K562 (cell line): ENCODE data around the gene ZNF829. TPM values are rescaled to one million over a fixed set of nuclear protein-coding genes. Genes with fewer than 3 reads are reported as not detected.

Source experiments
- AFF1 ChIP-seq, 2 experiments: fragments of 450-650 bp; IDR thresholded peaks; 2 replicates each; pipeline ENCODE4 v1.6.1; 2018; ENCODE audit warnings: mild to moderate bottlenecking in 2 of 2, low read depth in 1 of 2; ENCODE audit not compliant: partially characterized antibody in 2 of 2
- BRD9 ChIP-seq: fragments of 450-650 bp; IDR thresholded peaks from 2 replicates; pipeline ENCODE4 v1.6.1; 2018; ENCODE audit warnings: low read depth; ENCODE audit not compliant: partially characterized antibody
- CREB5 ChIP-seq: fragments of 250-450 bp; sonication (Bioruptor Pico); IDR thresholded peaks from 2 replicates; pipeline ENCODE4 v1.5.0; 2020; ENCODE audit warnings: mild to moderate bottlenecking
- FUS ChIP-seq: fragments of 200-400 bp; formaldehyde crosslinking; optimal IDR thresholded peaks from 2 replicates; pipeline ENCODE3; 2017; ENCODE audit warnings: low read depth, low read length
- L3MBTL2 ChIP-seq: fragments of 450-650 bp; IDR thresholded peaks from 2 replicates; pipeline ENCODE4 v1.6.1; 2016; ENCODE audit warnings: mild to moderate bottlenecking, moderate library complexity
- MLX ChIP-seq, 2 experiments: fragments of 450-650 bp in 1 of 2; sonication (generic) in 1 of 2; formaldehyde crosslinking; conservative IDR thresholded peaks; 2 replicates each; pipeline versions ENCODE4 v1.4.0 to v1.8.1; 2020 to 2022; ENCODE audit warnings: mild to moderate bottlenecking in 1 of 2, missing genetic modification reagents in 1 of 2
- SREBF2 ChIP-seq: sonication (generic); formaldehyde crosslinking; IDR thresholded peaks from 2 replicates; pipeline ENCODE4 v1.4.0; 2020; ENCODE audit warnings: mild to moderate bottlenecking, missing genetic modification reagents
- ZNF318 ChIP-seq, 2 experiments: fragments of 450-650 bp; IDR thresholded peaks; 2 replicates each; pipeline ENCODE4 v1.6.1; 2016; ENCODE audit warnings: mild to moderate bottlenecking in 2 of 2, borderline replicate concordance in 1 of 2, low read depth in 1 of 2, moderate library complexity in 1 of 2
- ZNF449 ChIP-seq: fragments of 250-450 bp; sonication (Bioruptor Pico); IDR thresholded peaks from 2 replicates; pipeline ENCODE4 v1.8.0; 2022; ENCODE audit warnings: moderate library complexity, mild to moderate bottlenecking, inconsistent platforms
- polyA plus RNA-seq, 8 experiments: library from polyadenylated mRNA; depleted of rRNA in 4 of 8; stranded (reverse) in 5 of 8; unstranded in 3 of 8; fragments of >200 nt; fragmentation: Nextera tagmentation in 2 of 8; fragmentation: Illumina TruSeq in 1 of 8; extraction: Ambion mirVana in 2 of 8; extraction: Trizol in 1 of 8; gene quantifications; 2 replicates each; pipeline versions ENCODE4 v1.2.1 to v1.2.3, GENCODE V29; 2011 to 2014; ENCODE audit warnings: inconsistent platforms in 1 of 8, missing spikeins in 1 of 8
- total RNA-seq, 7 experiments: library from RNA; depleted of rRNA in 6 of 7; stranded (reverse); fragments of >200 nt in 6 of 7; fragmentation: Illumina TruSeq in 2 of 7; extraction: Trizol in 2 of 7; gene quantifications; 2 replicates each; pipeline versions ENCODE4 v1.2.1 to v1.2.3, GENCODE V29; 2011 to 2021; ENCODE audit warnings: low replicate concordance in 1 of 7

The ZNF829 gene
- total and polyA plus RNA-seq, 9 of the 15 experiments (the other 6 are each of a cell fraction or from before 2014, with no cell fraction given) = 0.02 to 0.14 (median 0.06) TPM; not detected in 1

DNA sequence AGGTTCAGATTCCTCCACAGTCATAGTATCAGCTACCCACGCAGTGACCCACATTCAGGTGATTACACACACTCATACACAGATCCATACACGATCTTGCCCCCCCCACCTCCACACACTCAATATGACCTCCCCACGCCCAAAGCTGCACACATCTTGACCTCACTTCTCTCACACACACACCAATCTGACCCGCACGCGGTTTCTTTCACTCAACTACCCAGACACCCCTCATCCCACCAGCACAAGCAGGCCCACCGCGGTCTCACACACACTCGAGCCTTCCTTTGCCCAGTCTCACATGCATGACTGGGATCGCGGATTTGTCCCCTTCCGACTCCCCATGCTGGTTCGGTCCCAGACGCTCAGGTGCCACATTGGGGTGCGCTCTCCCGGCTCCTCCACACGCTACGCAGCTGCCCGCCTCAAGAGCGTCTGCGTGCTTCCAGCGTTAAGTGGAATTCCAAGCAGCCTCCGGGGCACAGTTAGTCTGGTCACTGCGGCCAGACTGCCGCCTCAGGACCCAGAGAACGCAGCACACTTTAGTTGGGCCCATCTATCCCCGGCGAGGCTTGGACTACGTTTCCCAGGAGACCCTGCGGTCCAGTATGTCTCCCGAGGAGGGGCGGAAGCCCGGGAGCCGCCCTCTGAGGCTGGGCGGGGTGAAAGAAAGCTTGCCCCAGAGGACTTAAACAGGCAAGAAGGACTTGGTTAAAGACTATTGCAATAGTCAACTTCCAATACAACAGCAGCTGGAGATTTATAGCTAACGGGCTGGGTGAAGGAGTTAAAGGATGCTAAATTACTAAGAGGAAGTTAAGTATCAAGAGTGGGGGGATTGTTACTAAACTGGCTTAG lies 66.2 kb downstream of the ZNF829 start (continued):
- no peak for TF ChIP-seq ZNF318 (IDR thresholded peaks at IDR 0.05; ENCODE audit: borderline replicate concordance in 1 of 2, low read depth in 1 of 2)
- TF ChIP-seq CREB5 (CRISPR knock-in tag) = no peak
- no peak for TF ChIP-seq L3MBTL2
- no peak for TF ChIP-seq FUS
- TF ChIP-seq MLX (CRISPR knock-in tag; conservative IDR thresholded peaks at IDR 0.05) = no peak
- TF ChIP-seq AFF1 (IDR thresholded peaks at IDR 0.05; ENCODE audit: low read depth in 1 of 2, partially characterized antibody in 2 of 2) = no peak
- no peak for TF ChIP-seq ZNF449 (CRISPR knock-in tag)
- TF ChIP-seq SREBF2 (CRISPR knock-in tag) = no peak
- no peak for TF ChIP-seq BRD9
